AG09319 (cell line): ENCODE measurements around the gene BMPER.

Source experiments
- DNase-seq: peaks from one replicate; pipeline ENCODE4 v3.0.0-alpha.2; 2010; ENCODE audit warnings: low read depth; ENCODE audit errors: extremely low read depth
- CTCF ChIP-seq: IDR thresholded peaks from 2 replicates; pipeline ENCODE4 v1.5.1; 2011; ENCODE audit warnings: low read depth, mild to moderate bottlenecking, inconsistent platforms, low read length, moderate library complexity

BMPER gene

DNA sequence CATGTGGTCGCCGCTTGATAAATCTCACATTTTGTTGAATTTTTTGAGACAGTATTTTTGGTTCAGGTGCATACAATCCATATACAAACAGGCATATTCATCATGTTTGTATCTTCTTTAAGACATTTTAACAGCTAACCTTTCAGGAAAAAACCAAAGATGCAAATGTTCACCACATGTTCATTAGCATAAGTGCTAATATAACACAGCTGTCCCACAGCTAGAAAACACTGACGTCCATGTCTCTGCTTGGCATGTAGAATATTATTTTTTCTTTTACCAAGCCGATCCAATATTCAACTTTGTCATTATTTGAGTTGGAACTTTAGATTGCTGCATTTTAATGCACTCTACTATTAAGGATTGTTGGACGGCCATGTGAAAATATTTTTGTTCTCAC, 31.2 kb downstream of the BMPER start:
- DNase-seq = no peak
- no peak for TF ChIP-seq CTCF

GRCh38 chr7:33937871-33938270, 32.5 kb downstream of the BMPER start:
- no peak for DNase-seq
- TF ChIP-seq CTCF = no peak

DNA sequence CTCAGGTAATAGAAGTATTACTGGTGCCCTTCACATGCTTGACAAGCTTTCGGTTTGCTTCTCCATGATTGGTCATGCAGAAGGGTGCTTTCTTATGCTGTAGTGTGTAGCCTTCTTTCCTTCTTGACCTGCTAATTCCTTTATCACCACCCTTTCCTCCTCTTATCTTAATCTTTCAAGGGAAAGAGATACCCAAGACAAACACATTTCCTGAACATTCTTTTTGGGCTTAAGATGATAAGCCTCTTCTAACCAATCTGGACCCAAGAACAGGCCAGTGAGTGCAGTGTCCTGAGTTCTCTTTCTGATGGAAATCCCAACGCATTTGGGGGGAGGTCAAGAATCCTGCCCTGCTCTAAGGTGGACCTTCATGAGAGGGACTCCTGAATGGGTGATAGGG, 33.8 kb downstream of the BMPER start:
- no peak for DNase-seq
- no peak for TF ChIP-seq CTCF

DNA sequence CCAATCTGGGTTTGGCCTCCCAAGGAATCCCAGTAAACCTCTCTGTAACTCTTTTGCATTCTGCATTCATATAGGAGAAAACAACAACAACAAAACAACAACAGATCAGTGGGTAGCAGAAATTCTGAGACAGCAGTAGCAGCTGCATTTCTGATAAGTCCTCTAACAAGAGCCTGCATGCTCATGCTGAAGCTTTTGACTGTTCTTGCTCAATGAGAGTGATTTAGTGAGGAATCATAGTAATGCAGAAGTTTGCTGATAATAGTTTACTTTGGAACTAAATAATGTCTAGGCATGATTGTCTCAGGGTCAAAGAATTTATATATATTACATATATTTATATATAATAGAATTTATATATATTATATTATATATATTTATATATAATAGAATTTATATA, 35.2 kb downstream of the BMPER start:
- DNase-seq = no peak
- TF ChIP-seq CTCF = no peak

GRCh38 chr7:33941418-33941817, 36.1 kb downstream of the BMPER start:
- no peak for DNase-seq
- TF ChIP-seq CTCF = no peak

DNA sequence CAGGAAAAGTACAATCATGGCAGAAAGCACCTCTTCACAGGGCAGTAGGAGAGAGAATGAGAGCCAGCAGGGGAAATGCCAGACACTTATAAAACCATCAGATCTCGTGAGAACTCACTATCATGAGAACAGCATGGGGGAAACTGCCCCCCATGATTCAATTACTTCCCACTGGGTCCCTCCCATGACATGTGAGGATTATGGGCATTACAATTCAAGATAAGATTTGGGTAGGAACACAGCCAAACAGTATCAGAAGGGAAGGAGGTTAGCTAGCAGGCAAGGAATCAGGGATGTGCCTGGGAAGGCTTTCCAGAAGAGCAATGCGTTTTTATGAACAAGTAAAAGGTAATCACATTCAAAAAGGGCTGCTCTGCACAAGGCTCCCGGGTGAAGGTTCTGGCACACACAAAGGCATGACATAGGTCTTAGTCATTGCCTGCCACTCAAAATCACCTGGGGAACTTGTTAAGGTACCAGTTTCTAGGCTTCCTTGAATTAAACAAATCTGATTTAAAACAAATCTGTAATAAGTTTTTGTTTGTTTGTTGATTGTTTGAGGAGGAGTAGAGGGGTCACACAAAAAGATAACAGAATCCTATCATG, 40.9 kb downstream of the BMPER start:
- no peak for TF ChIP-seq CTCF
- DNase-seq = no peak

- no peak for TF ChIP-seq CTCF
- no peak for DNase-seq
Measured at GRCh38 chr7:33950047-33950714, 44.8 kb downstream of the BMPER start.
